Duodenal mucosa (tissue), 2 donors: ENCODE data around the gene CASP12.

ENCODE experiments used
- H3K27ac ChIP-seq: one replicate; pipeline ENCODE4 v1.7.0; 2013; ENCODE audit warnings: low read depth, low read length
- H3K27me3 ChIP-seq, 2 donors: one replicate each; pipeline ENCODE4 v1.7.0; 2013; ENCODE audit warnings: low read length in 2 of 2, control low read depth in 1 of 2; ENCODE audit not compliant: insufficient read depth in 2 of 2, control insufficient read depth in 1 of 2
- H3K36me3 ChIP-seq, 2 donors: one replicate each; pipeline ENCODE4 v1.7.0; 2013; ENCODE audit warnings: low read length in 2 of 2, control low read depth in 1 of 2; ENCODE audit not compliant: insufficient read depth in 2 of 2, control insufficient read depth in 1 of 2
- H3K4me1 ChIP-seq, 2 donors: one replicate each; pipeline ENCODE4 v1.7.0; 2013; ENCODE audit warnings: low read length in 2 of 2, control low read depth in 1 of 2; ENCODE audit not compliant: insufficient read depth in 2 of 2, control insufficient read depth in 1 of 2
- H3K4me3 ChIP-seq, 2 donors: one replicate each; pipeline ENCODE4 v1.7.0; 2013; ENCODE audit warnings: low read length in 2 of 2, low read depth in 1 of 2
- H3K9ac ChIP-seq, 2 donors: one replicate each; pipeline ENCODE4 v1.7.0; 2013; ENCODE audit warnings: low read length in 2 of 2, low read depth in 1 of 2
- H3K9me3 ChIP-seq, 2 donors: one replicate each; pipeline ENCODE4 v1.7.0; 2013; ENCODE audit warnings: low read length in 2 of 2, control low read depth in 1 of 2; ENCODE audit not compliant: control insufficient read depth in 1 of 2

The CASP12 gene

GRCh38 chr11:104841185-104841584 lies 57.1 kb downstream of the CASP12 start:
- Histone ChIP-seq H3K4me3 (no peak overlapping the region), H3K9ac (no peak overlapping the region), H3K9me3 (peaks cover 4 to 6% of the 10 kb centered on the region in 2 donors), H3K36me3 (no peaks in the 10 kb centered on the region), H3K4me1 (no peaks in the 10 kb centered on the region), H3K27ac (no peak overlapping the region), H3K27me3 (no peaks in the 10 kb centered on the region)

- H3K4me1 ChIP-seq, result no peaks in the 10 kb centered on the region
- H3K27me3 ChIP-seq, result no peaks in the 10 kb centered on the region
Measured at GRCh38 chr11:104837969-104838639, 60.2 kb downstream of the CASP12 start.

GRCh38 chr11:104836691-104837090 lies 61.6 kb downstream of the CASP12 start:
- H3K9me3 ChIP-seq, result peaks cover 4 to 6% of the 10 kb centered on the region in 2 donors
- no peak overlapping the region for H3K9ac ChIP-seq
- no peak overlapping the region for H3K27ac ChIP-seq
- H3K4me1 ChIP-seq, result no peaks in the 10 kb centered on the region
- no peaks in the 10 kb centered on the region for H3K27me3 ChIP-seq
- H3K4me3 ChIP-seq, result no peak overlapping the region
- no peaks in the 10 kb centered on the region for H3K36me3 ChIP-seq

More at GRCh38 chr11:104837969-104838639, 60.2 kb downstream of the CASP12 start:
- no peak overlapping the region for H3K27ac ChIP-seq
- no peaks in the 10 kb centered on the region for H3K36me3 ChIP-seq
- no peak overlapping the region for H3K4me3 ChIP-seq
- no peak overlapping the region for H3K9ac ChIP-seq
- peaks cover 4 to 6% of the 10 kb centered on the region in 2 donors for H3K9me3 ChIP-seq
